ENCODE measurements around the gene PGM3.

PGM3 gene

GRCh38 chr6:83153883-83154521 is 39.1 kb downstream of the PGM3 start (continued):
- TF ChIP-seq PATZ1 (CRISPR knock-in tag; IDR thresholded peaks at IDR 0.05; ENCODE audit: borderline replicate concordance) (no peak), ZC3H10 (CRISPR knock-in tag; IDR thresholded peaks at IDR 0.05) (no peak), SNAI2 (CRISPR knock-in tag; IDR thresholded peaks at IDR 0.05) (no peak)

- TF ChIP-seq ZNF565 (CRISPR knock-in tag; conservative IDR thresholded peaks at IDR 0.05; ENCODE audit: low read depth) = no peak
- no peak for TF ChIP-seq PPARA (CRISPR knock-in tag; IDR thresholded peaks at IDR 0.05; ENCODE audit: borderline replicate concordance)
- TF ChIP-seq PATZ1 (CRISPR knock-in tag; IDR thresholded peaks at IDR 0.05; ENCODE audit: borderline replicate concordance) = no peak
- TF ChIP-seq TCF4 (CRISPR knock-in tag; IDR thresholded peaks at IDR 0.05; ENCODE audit: borderline replicate concordance) = no peak
- no peak for TF ChIP-seq ESRRG (CRISPR knock-in tag; IDR thresholded peaks at IDR 0.05)
- no peak for TF ChIP-seq CSRNP3 (CRISPR knock-in tag; IDR thresholded peaks at IDR 0.05)
- TF ChIP-seq ARNTL (CRISPR knock-in tag; IDR thresholded peaks at IDR 0.05; ENCODE audit: borderline replicate concordance, low read depth) = no peak
- no peak for TF ChIP-seq ZC3H10 (CRISPR knock-in tag; IDR thresholded peaks at IDR 0.05)
- no peak for TF ChIP-seq TOX (CRISPR knock-in tag; IDR thresholded peaks at IDR 0.05; ENCODE audit: borderline replicate concordance)
- no peak for TF ChIP-seq TSHZ2 (CRISPR knock-in tag; IDR thresholded peaks at IDR 0.05)
- TF ChIP-seq RARB (CRISPR knock-in tag; IDR thresholded peaks at IDR 0.05) = no peak
- TF ChIP-seq ZFP3 (CRISPR knock-in tag; IDR thresholded peaks at IDR 0.05) = no peak
- no peak for TF ChIP-seq BACH2 (CRISPR knock-in tag; IDR thresholded peaks at IDR 0.05; ENCODE audit: borderline replicate concordance)
- TF ChIP-seq SNAI2 (CRISPR knock-in tag; IDR thresholded peaks at IDR 0.05) = no peak
- TF ChIP-seq ZNF70 (CRISPR knock-in tag; IDR thresholded peaks at IDR 0.05) = no peak
- TF ChIP-seq ISL1 (CRISPR knock-in tag; IDR thresholded peaks at IDR 0.05) = no peak
- no peak for TF ChIP-seq ZFP30 (CRISPR knock-in tag; IDR thresholded peaks at IDR 0.05)
- no peak for TF ChIP-seq OSR1 (CRISPR knock-in tag; IDR thresholded peaks at IDR 0.05)
- no peak for TF ChIP-seq ZNF8 (CRISPR knock-in tag; IDR thresholded peaks at IDR 0.05)
- no peak for TF ChIP-seq CREB5 (CRISPR knock-in tag; IDR thresholded peaks at IDR 0.05; ENCODE audit: low read depth)
- ATAC-seq = no peak
Measured at GRCh38 chr6:83152913-83153312, 40.2 kb downstream of the PGM3 start.

GRCh38 chr6:83151114-83151513 is 42.0 kb downstream of the PGM3 start:
- no peak for ATAC-seq
- no peak for TF ChIP-seq TCF4 (CRISPR knock-in tag; IDR thresholded peaks at IDR 0.05; ENCODE audit: borderline replicate concordance)
- no peak for TF ChIP-seq ARNTL (CRISPR knock-in tag; IDR thresholded peaks at IDR 0.05; ENCODE audit: borderline replicate concordance, low read depth)
- TF ChIP-seq ESRRG (CRISPR knock-in tag; IDR thresholded peaks at IDR 0.05) = no peak
- no peak for TF ChIP-seq CSDC2 (CRISPR knock-in tag; IDR thresholded peaks at IDR 0.05)
- TF ChIP-seq ZNF70 (CRISPR knock-in tag; IDR thresholded peaks at IDR 0.05) = no peak
- no peak for TF ChIP-seq ZFP30 (CRISPR knock-in tag; IDR thresholded peaks at IDR 0.05)
- TF ChIP-seq CREB5 (CRISPR knock-in tag; IDR thresholded peaks at IDR 0.05; ENCODE audit: low read depth) = no peak
- no peak for TF ChIP-seq ZNF8 (CRISPR knock-in tag; IDR thresholded peaks at IDR 0.05)
- TF ChIP-seq TSHZ2 (CRISPR knock-in tag; IDR thresholded peaks at IDR 0.05) = no peak
- TF ChIP-seq RARB (CRISPR knock-in tag; IDR thresholded peaks at IDR 0.05) = no peak
- TF ChIP-seq ZNF565 (CRISPR knock-in tag; conservative IDR thresholded peaks at IDR 0.05; ENCODE audit: low read depth) = no peak
- TF ChIP-seq GLIS3 (CRISPR knock-in tag; IDR thresholded peaks at IDR 0.05) = no peak
- no peak for TF ChIP-seq ZC3H10 (CRISPR knock-in tag; IDR thresholded peaks at IDR 0.05)
- no peak for TF ChIP-seq TOX (CRISPR knock-in tag; IDR thresholded peaks at IDR 0.05; ENCODE audit: borderline replicate concordance)
- TF ChIP-seq BACH2 (CRISPR knock-in tag; IDR thresholded peaks at IDR 0.05; ENCODE audit: borderline replicate concordance) = no peak
